ENCODE measurements around the gene PTPRA. TPM values are rescaled to one million over a fixed set of nuclear protein-coding genes. Genes with fewer than 3 reads are reported as not detected.

Gene PTPRA
- total and polyA plus RNA-seq, 2 experiments from 2014 or later, result 45.1 to 51.8 TPM

DNA sequence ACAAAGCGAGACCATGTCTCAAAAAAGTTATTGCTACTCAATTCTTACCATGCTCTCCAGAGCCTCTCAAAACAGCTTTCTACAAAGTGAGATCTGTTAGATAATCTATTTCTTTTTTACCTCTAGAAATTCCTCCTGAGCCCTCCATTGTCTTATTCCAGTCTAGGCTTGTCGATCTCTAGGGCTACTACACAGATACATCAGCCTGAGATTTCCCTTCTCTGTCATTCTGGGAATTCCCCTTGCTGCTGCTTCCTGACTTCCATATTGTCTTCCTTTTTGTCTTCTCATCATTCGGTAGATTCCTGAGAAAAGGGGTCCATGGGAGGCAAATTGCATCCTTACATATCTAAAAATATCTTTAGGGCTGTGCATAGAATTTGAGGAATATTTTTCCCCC, 94.6 kb downstream of the PTPRA start:
- H3K79me2 ChIP-seq, result peaks cover 3% of the 10 kb centered on the region
- no peak overlapping the region for H3K4me2 ChIP-seq
- TF ChIP-seq EZH2 (IDR thresholded peaks at IDR 0.05; ENCODE audit: borderline replicate concordance) (no peak), EZH2phosphoT487 (IDR thresholded peaks at IDR 0.05; ENCODE audit: low read depth, severe bottlenecking, unreplicated experiment) (no peak)
- TF ChIP-seq, protein P1, sequence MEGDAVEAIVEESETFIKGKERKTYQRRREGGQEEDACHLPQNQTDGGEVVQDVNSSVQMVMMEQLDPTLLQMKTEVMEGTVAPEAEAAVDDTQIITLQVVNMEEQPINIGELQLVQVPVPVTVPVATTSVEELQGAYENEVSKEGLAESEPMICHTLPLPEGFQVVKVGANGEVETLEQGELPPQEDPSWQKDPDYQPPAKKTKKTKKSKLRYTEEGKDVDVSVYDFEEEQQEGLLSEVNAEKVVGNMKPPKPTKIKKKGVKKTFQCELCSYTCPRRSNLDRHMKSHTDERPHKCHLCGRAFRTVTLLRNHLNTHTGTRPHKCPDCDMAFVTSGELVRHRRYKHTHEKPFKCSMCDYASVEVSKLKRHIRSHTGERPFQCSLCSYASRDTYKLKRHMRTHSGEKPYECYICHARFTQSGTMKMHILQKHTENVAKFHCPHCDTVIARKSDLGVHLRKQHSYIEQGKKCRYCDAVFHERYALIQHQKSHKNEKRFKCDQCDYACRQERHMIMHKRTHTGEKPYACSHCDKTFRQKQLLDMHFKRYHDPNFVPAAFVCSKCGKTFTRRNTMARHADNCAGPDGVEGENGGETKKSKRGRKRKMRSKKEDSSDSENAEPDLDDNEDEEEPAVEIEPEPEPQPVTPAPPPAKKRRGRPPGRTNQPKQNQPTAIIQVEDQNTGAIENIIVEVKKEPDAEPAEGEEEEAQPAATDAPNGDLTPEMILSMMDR (IDR thresholded peaks at IDR 0.05; ENCODE audit: poor library complexity), result no peak
- H3K4me1 ChIP-seq (ENCODE audit: insufficient read depth), result no peaks in the 10 kb centered on the region
- no peaks in the 10 kb centered on the region for H4K20me1 ChIP-seq (ENCODE audit: insufficient read depth, poor library complexity, severe bottlenecking)
- H3K36me3 ChIP-seq (replicated peaks; ENCODE audit: insufficient read depth, low read depth), result no peaks in the 10 kb centered on the region
- H3K9me3 ChIP-seq (ENCODE audit: low read depth), result no peaks in the 10 kb centered on the region
- no peaks in the 10 kb centered on the region for H3K9me2 ChIP-seq (replicated peaks; ENCODE audit: insufficient read depth)
- WGBS (ENCODE audit: low lambda C conversion rate, missing lambda C conversion rate), result 87% methylated on average over 3 of the region's 3 CpGs
- no peaks in the 10 kb centered on the region for H3K27me3 ChIP-seq
- H2AFZ ChIP-seq, result no peak overlapping the region
- DNase-seq (ENCODE audit: low spot score), result no peak
- H3K4me3 ChIP-seq, result no peak overlapping the region
- no peak overlapping the region for H3K27ac ChIP-seq

DNA sequence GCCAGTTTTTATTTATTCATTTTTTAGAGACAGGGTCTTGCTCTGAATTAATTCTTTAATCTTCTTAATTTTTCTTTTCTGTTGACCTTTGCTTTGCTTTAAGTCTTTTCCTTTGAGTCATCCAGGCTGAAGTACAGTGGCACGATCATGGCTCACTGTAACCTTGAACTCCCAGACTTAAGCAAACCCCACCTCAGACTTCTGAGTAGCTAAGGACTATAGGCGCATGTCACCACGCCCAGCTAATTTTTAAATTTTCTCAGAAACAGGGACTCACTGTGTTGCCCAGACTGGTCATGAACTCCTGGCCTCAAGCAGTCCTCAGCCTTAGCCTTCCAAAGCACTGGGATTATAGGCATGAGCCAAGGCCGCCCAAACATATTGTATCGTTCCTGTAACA, 98.8 kb downstream of the PTPRA start:
- Histone ChIP-seq H3K4me3 (no peak overlapping the region), H4K20me1 (ENCODE audit: insufficient read depth, poor library complexity, severe bottlenecking) (no peaks in the 10 kb centered on the region), H3K27ac (no peak overlapping the region), H3K4me1 (ENCODE audit: insufficient read depth) (no peaks in the 10 kb centered on the region), H3K9me2 (replicated peaks; ENCODE audit: insufficient read depth) (no peaks in the 10 kb centered on the region), H3K9me3 (ENCODE audit: low read depth) (no peaks in the 10 kb centered on the region), H3K4me2 (no peak overlapping the region), H3K27me3 (no peaks in the 10 kb centered on the region), H3K36me3 (replicated peaks; ENCODE audit: insufficient read depth, low read depth) (no peaks in the 10 kb centered on the region), H2AFZ (no peak overlapping the region), H3K79me2 (peaks cover 6% of the 10 kb centered on the region)
- WGBS (ENCODE audit: low lambda C conversion rate, missing lambda C conversion rate), result 94% methylated on average over 5 of the region's 5 CpGs
- TF ChIP-seq, protein P1 (IDR thresholded peaks at IDR 0.05; ENCODE audit: poor library complexity), result no peak
- TF ChIP-seq EZH2phosphoT487 (IDR thresholded peaks at IDR 0.05; ENCODE audit: low read depth, severe bottlenecking, unreplicated experiment), result no peak
- no peak for TF ChIP-seq EZH2 (IDR thresholded peaks at IDR 0.05; ENCODE audit: borderline replicate concordance)
- no peak for DNase-seq (ENCODE audit: low spot score)

DNA sequence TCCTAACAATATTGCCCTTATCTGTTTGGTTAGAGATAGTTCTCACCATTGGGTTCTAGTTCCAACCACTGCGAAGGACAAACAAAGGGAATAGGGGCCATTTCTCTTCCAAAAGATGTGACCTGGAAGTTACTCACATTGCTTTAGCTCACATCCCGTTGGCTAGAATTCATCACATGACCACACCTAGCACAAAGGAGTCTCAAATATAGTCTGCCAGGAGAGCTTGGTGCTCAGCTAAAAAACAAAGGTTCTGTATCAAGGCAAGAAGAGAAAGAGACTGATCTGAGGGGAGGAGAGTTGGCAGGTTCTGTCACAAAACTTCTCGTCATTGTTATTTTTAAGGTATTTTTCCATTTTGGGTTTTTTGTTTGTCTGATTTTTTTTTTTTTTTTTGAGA, 100.3 kb downstream of the PTPRA start:
- no peak overlapping the region for H3K4me2 ChIP-seq
- WGBS (ENCODE audit: low lambda C conversion rate, missing lambda C conversion rate), result 96% methylated on average over 3 of the region's 3 CpGs

More for the DNA sequence above, 100.3 kb downstream of the PTPRA start:
- Histone ChIP-seq H3K4me3 (no peak overlapping the region), H4K20me1 (ENCODE audit: insufficient read depth, poor library complexity, severe bottlenecking) (no peaks in the 10 kb centered on the region), H3K27ac (no peak overlapping the region), H3K4me1 (ENCODE audit: insufficient read depth) (no peaks in the 10 kb centered on the region), H3K27me3 (no peaks in the 10 kb centered on the region), H3K9me3 (ENCODE audit: low read depth) (no peaks in the 10 kb centered on the region), H3K79me2 (peaks cover 6% of the 10 kb centered on the region), H2AFZ (no peak overlapping the region), H3K36me3 (replicated peaks; ENCODE audit: insufficient read depth, low read depth) (no peaks in the 10 kb centered on the region), H3K9me2 (replicated peaks; ENCODE audit: insufficient read depth) (no peaks in the 10 kb centered on the region)
- TF ChIP-seq EZH2phosphoT487 (IDR thresholded peaks at IDR 0.05; ENCODE audit: low read depth, severe bottlenecking, unreplicated experiment) (no peak), EZH2 (IDR thresholded peaks at IDR 0.05; ENCODE audit: borderline replicate concordance) (no peak)
- TF ChIP-seq, protein P1 (IDR thresholded peaks at IDR 0.05; ENCODE audit: poor library complexity), result no peak
- no peak for DNase-seq (ENCODE audit: low spot score)

Data from hepatocyte (in vitro differentiated cells).